ENCODE measurements around the gene RPS6KA5.

DNA sequence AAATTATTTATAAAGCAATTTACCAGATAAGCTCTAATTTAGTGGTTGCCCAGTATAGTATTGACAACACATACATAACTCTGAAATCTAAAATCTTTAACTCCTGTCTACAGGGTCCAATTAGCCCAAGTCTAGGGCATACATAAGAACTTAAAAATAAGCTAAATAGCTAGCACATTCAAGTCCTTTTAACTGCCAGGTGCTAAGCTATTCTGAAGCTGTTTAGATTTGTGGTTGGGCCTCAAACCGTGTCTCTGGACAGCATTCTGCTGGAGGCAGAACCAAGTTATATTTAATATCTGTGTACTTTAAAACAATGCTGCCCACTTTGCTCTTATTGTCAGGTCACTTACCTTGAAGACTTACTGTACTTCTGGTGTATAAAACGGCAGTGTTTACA is 19.0 kb downstream of the RPS6KA5 start:
- TF ChIP-seq POLR2A (IDR thresholded peaks at IDR 0.05; ENCODE audit: borderline replicate concordance, extremely low read depth, insufficient read depth, insufficient read length) = no peak
- TF ChIP-seq TCF7L2 (IDR thresholded peaks at IDR 0.05; ENCODE audit: borderline replicate concordance, extremely low read depth, insufficient read depth, insufficient read length) = no peak

All from HCT116 (cell line).